Muscle of leg (tissue), 11 donors: ENCODE data around the gene SLC18B1. TPM values are rescaled to one million over a fixed set of nuclear protein-coding genes. Genes with fewer than 3 reads are reported as not detected.

Experiments used
- DNase-seq: peaks from one replicate; pipeline ENCODE4 v3.0.0; 2013
- H3K27ac ChIP-seq: one replicate; pipeline ENCODE4 v1.5.1; 2013; ENCODE audit warnings: mild to moderate bottlenecking, low read length, control low read depth
- H3K27me3 ChIP-seq: one replicate; pipeline ENCODE4 v1.6.1; 2013; ENCODE audit warnings: low read length; ENCODE audit not compliant: control insufficient read depth, insufficient read depth
- H3K36me3 ChIP-seq: one replicate; pipeline ENCODE4 v1.6.1; 2013; ENCODE audit warnings: low read length; ENCODE audit not compliant: control insufficient read depth, insufficient read depth
- H3K4me1 ChIP-seq: one replicate; pipeline ENCODE4 v1.6.1; 2013; ENCODE audit warnings: low read length; ENCODE audit not compliant: control insufficient read depth, insufficient read depth
- H3K4me3 ChIP-seq: one replicate; pipeline ENCODE4 v1.5.1; 2013; ENCODE audit warnings: low read length, control low read depth
- H3K9me3 ChIP-seq: replicated peaks from 2 replicates; pipeline ENCODE4 v1.6.1; 2013; ENCODE audit warnings: low read depth, low read length; ENCODE audit not compliant: control insufficient read depth
- WGBS: methylation state at CpG from one replicate; pipeline ENCODE4 v1.1.5; 2013; ENCODE audit warnings: missing lambda C conversion rate; ENCODE audit not compliant: insufficient coverage; 5-methylcytosine and 5-hydroxymethylcytosine counted together
- polyA plus RNA-seq, 8 donors: library from polyadenylated mRNA; unstranded; fragments of 120-200 nt; gene quantifications; one replicate each; pipeline versions ENCODE4 v1.2.1 to v1.2.3, GENCODE V29; 2013; ENCODE audit warnings: inconsistent platforms in 1 of 8, low replicate concordance in 1 of 8; ENCODE audit not compliant: insufficient read length in 8 of 8, insufficient read depth in 1 of 8
- total RNA-seq: library from RNA; stranded (reverse); fragments of 120-200 nt; gene quantifications from one replicate; pipeline ENCODE4 v1.2.4, GENCODE V29; 2013

The SLC18B1 gene
- total and polyA plus RNA-seq, 9 donors: 8.0 to 14.2 (median 10.8) TPM

DNA sequence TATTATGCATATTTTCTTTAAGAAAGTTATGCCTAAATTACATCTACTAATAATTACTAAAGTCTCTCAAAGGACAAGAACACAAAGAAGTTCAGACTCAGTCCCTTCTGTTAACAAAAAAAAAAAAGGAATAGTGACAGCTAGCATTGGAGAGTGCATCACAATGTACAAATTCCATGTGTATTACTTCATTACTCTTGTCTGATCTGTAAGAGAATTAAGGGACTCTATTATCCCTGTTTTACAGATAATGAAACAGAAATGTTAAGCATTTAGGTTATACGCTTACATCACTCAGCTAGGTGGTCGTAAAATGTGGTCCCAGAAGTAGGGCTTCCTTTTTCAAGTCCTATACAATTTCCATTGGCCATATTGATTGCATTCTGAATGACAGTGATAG, 67.4 kb downstream of the SLC18B1 start:
- no peaks in the 10 kb centered on the region for H3K4me1 ChIP-seq
- no CpG with 5 or more reads among the region's 2 CpGs for WGBS
- no peaks in the 10 kb centered on the region for H3K9me3 ChIP-seq
- no peak overlapping the region for H3K4me3 ChIP-seq
- no peak for DNase-seq
- H3K27me3 ChIP-seq: no peaks in the 10 kb centered on the region
- H3K36me3 ChIP-seq: no peaks in the 10 kb centered on the region
- no peak overlapping the region for H3K27ac ChIP-seq

GRCh38 chr6:132730560-132730959, 67.9 kb downstream of the SLC18B1 start:
- H3K36me3 ChIP-seq: no peaks in the 10 kb centered on the region
- WGBS: no CpG with 5 or more reads among the region's 3 CpGs
- no peak for DNase-seq
- H3K4me1 ChIP-seq: no peaks in the 10 kb centered on the region
- H3K9me3 ChIP-seq: no peaks in the 10 kb centered on the region
- no peak overlapping the region for H3K4me3 ChIP-seq
- no peaks in the 10 kb centered on the region for H3K27me3 ChIP-seq
- no peak overlapping the region for H3K27ac ChIP-seq

GRCh38 chr6:132728616-132729015, 69.8 kb downstream of the SLC18B1 start:
- H3K27ac ChIP-seq: no peak overlapping the region
- H3K9me3 ChIP-seq: no peaks in the 10 kb centered on the region
- no peak for DNase-seq
- H3K27me3 ChIP-seq: no peaks in the 10 kb centered on the region
- 92% methylated on average over 2 of the region's 4 CpGs for WGBS
- H3K4me3 ChIP-seq: no peak overlapping the region
- H3K36me3 ChIP-seq: no peaks in the 10 kb centered on the region
- H3K4me1 ChIP-seq: no peaks in the 10 kb centered on the region

DNA sequence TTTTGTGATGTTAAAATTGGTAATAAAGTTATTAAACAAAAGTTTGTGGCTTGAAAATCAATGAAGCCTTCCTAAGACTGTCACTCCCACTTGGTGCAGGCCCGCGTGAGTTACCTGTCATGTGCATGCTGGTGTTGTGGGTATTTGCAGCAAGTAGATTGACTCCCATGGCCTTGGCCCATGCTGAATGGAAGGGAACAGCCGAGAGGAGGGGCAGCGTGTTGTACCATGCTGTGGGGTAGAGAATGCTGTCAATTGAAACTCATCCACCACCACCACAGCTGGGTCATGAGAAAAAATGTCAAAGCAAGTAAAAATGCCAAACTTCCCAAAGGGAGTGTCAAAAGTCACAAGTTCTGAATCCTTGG, 71.8 kb downstream of the SLC18B1 start:
- Histone ChIP-seq H3K27ac (no peak overlapping the region), H3K4me1 (no peaks in the 10 kb centered on the region), H3K36me3 (no peaks in the 10 kb centered on the region), H3K27me3 (no peaks in the 10 kb centered on the region), H3K9me3 (no peaks in the 10 kb centered on the region), H3K4me3 (no peak overlapping the region)
- WGBS: no CpG with 5 or more reads among the region's 4 CpGs
- DNase-seq: no peak

- Histone ChIP-seq H3K36me3 (no peaks in the 10 kb centered on the region), H3K27ac (no peak overlapping the region), H3K4me3 (no peak overlapping the region), H3K4me1 (no peaks in the 10 kb centered on the region), H3K27me3 (no peaks in the 10 kb centered on the region), H3K9me3 (no peaks in the 10 kb centered on the region)
- WGBS: no CpG with 5 or more reads among the region's 6 CpGs
- DNase-seq: no peak
Measured at GRCh38 chr6:132725947-132726607, 72.4 kb downstream of the SLC18B1 start.

DNA sequence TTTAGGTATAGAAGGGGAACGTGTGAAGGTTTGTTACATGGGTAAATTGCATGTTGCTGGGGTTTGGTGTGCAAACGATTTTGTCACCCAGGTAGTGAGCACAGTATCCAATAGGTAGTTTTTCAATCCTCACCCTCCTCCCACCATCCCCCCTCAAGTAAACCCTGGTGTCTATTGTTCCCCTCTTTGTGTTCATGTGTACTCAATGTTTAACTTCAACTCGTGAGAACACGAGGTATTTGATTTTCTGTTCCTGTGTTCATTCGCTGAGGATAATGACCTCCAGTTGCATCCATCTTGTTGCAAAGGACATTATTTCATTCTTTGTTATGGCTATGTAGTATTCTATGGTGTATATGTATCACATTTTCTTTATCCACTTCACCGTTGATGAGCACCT, 73.0 kb downstream of the SLC18B1 start:
- Histone ChIP-seq H3K27me3 (no peaks in the 10 kb centered on the region), H3K4me1 (no peaks in the 10 kb centered on the region), H3K27ac (no peak overlapping the region), H3K36me3 (no peaks in the 10 kb centered on the region), H3K4me3 (no peak overlapping the region), H3K9me3 (no peaks in the 10 kb centered on the region)
- WGBS: no CpG with 5 or more reads among the region's 6 CpGs
- no peak for DNase-seq

DNA sequence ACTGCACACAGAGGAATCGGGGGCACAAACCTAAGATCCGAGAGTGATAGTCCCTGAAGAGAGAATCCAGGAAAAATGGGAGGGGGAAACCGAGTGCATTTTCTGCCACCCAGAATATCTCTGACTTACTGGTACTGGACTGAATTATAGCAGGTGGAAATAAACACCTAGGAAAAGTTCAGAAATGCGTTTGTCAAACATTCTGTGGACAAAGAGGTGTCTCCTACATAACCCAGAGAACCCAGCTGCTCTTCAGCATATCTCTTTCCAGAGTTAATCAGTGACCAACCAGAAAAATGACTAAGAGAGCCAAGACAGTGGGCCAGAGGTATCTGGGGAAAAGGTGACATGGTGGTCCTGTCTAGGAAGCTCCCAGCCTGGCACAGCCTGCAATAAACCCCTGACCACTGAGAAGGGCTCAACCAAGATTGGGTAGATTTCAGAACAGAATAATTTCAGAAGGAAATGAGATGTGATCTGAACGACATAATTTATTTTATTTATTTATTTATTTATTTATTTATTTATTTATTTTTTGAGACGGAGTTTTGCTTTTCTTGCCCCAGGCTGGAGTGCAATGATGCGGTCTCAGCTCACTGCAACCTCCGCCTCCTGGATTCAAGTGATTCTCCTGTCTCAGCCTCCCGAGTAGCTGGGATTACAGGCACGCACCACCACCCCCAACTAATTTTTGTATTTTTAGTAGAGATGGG, 78.5 kb downstream of the SLC18B1 start:
- WGBS: 91% methylated on average over 4 of the region's 10 CpGs
- no peaks in the 10 kb centered on the region for H3K27me3 ChIP-seq
- no peak overlapping the region for H3K27ac ChIP-seq
- DNase-seq: no peak
- no peaks in the 10 kb centered on the region for H3K9me3 ChIP-seq
- no peaks in the 10 kb centered on the region for H3K36me3 ChIP-seq
- H3K4me3 ChIP-seq: no peak overlapping the region
- H3K4me1 ChIP-seq: no peaks in the 10 kb centered on the region

Other genes with a start within 250 kb of the SLC18B1 start
- gene TAAR8, start 246.0 kb downstream of the SLC18B1 start, total RNA-seq: not detected
- gene TAAR8, start 246.0 kb downstream of the SLC18B1 start, polyA plus RNA-seq: not detected
- gene TAAR6, start 228.3 kb downstream of the SLC18B1 start, total RNA-seq: not detected
- not detected for gene TAAR6, start 228.3 kb downstream of the SLC18B1 start, polyA plus RNA-seq
- gene TAAR5, start 208.9 kb downstream of the SLC18B1 start, total RNA-seq: not detected
- not detected for gene TAAR5, start 208.9 kb downstream of the SLC18B1 start, polyA plus RNA-seq
- not detected for gene TAAR2, start 174.4 kb downstream of the SLC18B1 start, total RNA-seq
- not detected for gene TAAR2, start 174.4 kb downstream of the SLC18B1 start, polyA plus RNA-seq
- gene TAAR1, start 139.5 kb downstream of the SLC18B1 start, total RNA-seq: not detected
- gene TAAR1, start 139.5 kb downstream of the SLC18B1 start, polyA plus RNA-seq: not detected
- gene VNN1, start 84.6 kb downstream of the SLC18B1 start, total RNA-seq: 0.13 TPM
- gene VNN1, start 84.6 kb downstream of the SLC18B1 start, polyA plus RNA-seq: under 1 TPM; 0.08 to 0.64 (median 0.26) TPM
- 0.44 TPM for gene VNN2, start 40.7 kb downstream of the SLC18B1 start, total RNA-seq
- gene VNN2, start 40.7 kb downstream of the SLC18B1 start, polyA plus RNA-seq: 1 to 10 TPM in 3 of 8 donors, under 1 TPM in 5; 0.25 to 1.2 (median 0.67) TPM
- 3,293 TPM for gene RPS12, start 15.9 kb upstream of the SLC18B1 start, total RNA-seq
- 1,000 to 10,000 TPM; 2,267 to 3,202 (median 2,616) TPM for gene RPS12, start 15.9 kb upstream of the SLC18B1 start, polyA plus RNA-seq